ENCODE measurements around the gene TUBA4B.

Gene TUBA4B

DNA sequence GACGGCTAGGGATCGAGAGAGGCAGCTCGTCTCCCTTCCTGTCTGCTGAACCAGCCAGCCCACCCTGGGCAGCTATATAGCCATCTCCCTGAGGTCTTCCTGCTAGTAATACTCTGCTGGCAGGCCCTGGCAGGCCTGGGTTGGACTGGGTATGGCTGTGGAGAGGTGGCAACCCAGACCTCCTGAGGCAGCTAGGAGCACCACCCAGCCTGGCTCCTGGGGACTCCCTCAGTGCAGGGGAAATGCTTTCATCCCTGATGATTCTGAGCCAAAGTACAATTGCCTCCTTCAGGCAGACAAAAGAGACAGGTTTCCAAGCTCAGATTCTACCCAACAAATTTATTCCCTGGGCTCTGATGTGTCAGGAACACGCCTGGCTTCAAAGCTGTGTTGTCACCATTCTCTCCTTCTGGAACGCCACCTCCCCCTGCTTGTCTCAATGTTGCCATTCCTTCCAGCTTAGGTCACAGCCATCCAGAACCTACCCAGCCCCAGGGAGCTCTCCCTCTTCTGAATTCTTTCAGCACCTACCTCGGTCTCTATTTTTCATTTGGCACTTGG is 21.4 kb downstream of the TUBA4B start (continued):
- TF ChIP-seq EGR2 (tag by site-specific recombination; IDR thresholded peaks at IDR 0.05; ENCODE audit: low read depth) (no peak), ZNF585B (tag by site-specific recombination; IDR thresholded peaks at IDR 0.05) (no peak), ZNF629 (tag by site-specific recombination; IDR thresholded peaks at IDR 0.05) (peak; percentile 54), ZNF341 (tag by site-specific recombination; IDR thresholded peaks at IDR 0.05; ENCODE audit: low read depth) (peak; percentile 78), ZNF366 (tag by site-specific recombination; conservative IDR thresholded peaks at IDR 0.05) (0 out of 2 replicates have a peak, but pooled peaks have one; percentile 39), ZNF558 (tag by site-specific recombination; IDR thresholded peaks at IDR 0.05) (no peak), ZNF544 (tag by site-specific recombination; IDR thresholded peaks at IDR 0.05) (no peak)
- TF ChIP-seq, protein P1, sequence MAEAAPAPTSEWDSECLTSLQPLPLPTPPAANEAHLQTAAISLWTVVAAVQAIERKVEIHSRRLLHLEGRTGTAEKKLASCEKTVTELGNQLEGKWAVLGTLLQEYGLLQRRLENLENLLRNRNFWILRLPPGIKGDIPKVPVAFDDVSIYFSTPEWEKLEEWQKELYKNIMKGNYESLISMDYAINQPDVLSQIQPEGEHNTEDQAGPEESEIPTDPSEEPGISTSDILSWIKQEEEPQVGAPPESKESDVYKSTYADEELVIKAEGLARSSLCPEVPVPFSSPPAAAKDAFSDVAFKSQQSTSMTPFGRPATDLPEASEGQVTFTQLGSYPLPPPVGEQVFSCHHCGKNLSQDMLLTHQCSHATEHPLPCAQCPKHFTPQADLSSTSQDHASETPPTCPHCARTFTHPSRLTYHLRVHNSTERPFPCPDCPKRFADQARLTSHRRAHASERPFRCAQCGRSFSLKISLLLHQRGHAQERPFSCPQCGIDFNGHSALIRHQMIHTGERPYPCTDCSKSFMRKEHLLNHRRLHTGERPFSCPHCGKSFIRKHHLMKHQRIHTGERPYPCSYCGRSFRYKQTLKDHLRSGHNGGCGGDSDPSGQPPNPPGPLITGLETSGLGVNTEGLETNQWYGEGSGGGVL (tag by site-specific recombination; IDR thresholded peaks at IDR 0.05) = peak; percentile 66

- CTCF ChIA-PET = interaction anchor here (0.6 to 15.0 kb wide), 42 partner anchors 9 to 1007 kb away, joined by 3 to 297 read pairs (median 4); partner anchors contain the start of genes ANKZF1, ATG9A, DNPEP and GLB1L
- Histone ChIP-seq H3K36me3 (ENCODE audit: control insufficient read depth in 2 of 2, insufficient read depth in 1 of 2, low read length in 2 of 2) (peaks cover 0 to 28% of the 10 kb centered on the region in 2 experiments; a peak in 1 of 3 replicates), H3K4me1 (ENCODE audit: control insufficient read depth, insufficient read depth, low read length) (peaks cover 6% of the 10 kb centered on the region), H3K4me3 (ENCODE audit: low read depth, low read length) (no peak overlapping the region), H3K27ac (ENCODE audit: extremely low read depth, low read depth, low read length) (peak overlapping the region; percentile 45; the same call in 1 of the 2 replicates), H3K9me3 (ENCODE audit: control insufficient read depth, insufficient read depth, low read depth, low read length) (no peaks in the 10 kb centered on the region)
- POLR2A ChIA-PET = interaction anchor here (0.6 to 1.8 kb wide), 16 partner anchors 14 to 102 kb away, joined by 3 to 18 read pairs (median 6); partner anchors contain the start of genes ANKZF1, ATG9A, CNPPD1 and GLB1L
- peak; percentile 25 for TF ChIP-seq SP2 (tag by site-specific recombination; IDR thresholded peaks at IDR 0.05)
- peak; percentile 41; the same call in 1 of the 2 replicates for TF ChIP-seq ZEB2 (tag by site-specific recombination; IDR thresholded peaks at IDR 0.05)
- peak; percentile 63 for TF ChIP-seq ZFHX2 (tag by site-specific recombination; conservative IDR thresholded peaks at IDR 0.05)
- TF ChIP-seq ZNF18 (tag by site-specific recombination; IDR thresholded peaks at IDR 0.05) = no peak
- TF ChIP-seq ZNF2 (tag by site-specific recombination; IDR thresholded peaks at IDR 0.05) = peak; percentile 91
- TF ChIP-seq ZNF501 (tag by site-specific recombination; IDR thresholded peaks at IDR 0.05) = 0 out of 2 replicates have a peak, but pooled peaks have one; percentile 19
- TF ChIP-seq ZNF600 (tag by site-specific recombination; IDR thresholded peaks at IDR 0.05) = peak; percentile 97
- TF ChIP-seq EGR2 (tag by site-specific recombination; IDR thresholded peaks at IDR 0.05; ENCODE audit: low read depth) = peak; percentile 47; the same call in 1 of the 2 replicates
- peak; percentile 49 for TF ChIP-seq ZNF335 (tag by site-specific recombination; conservative IDR thresholded peaks at IDR 0.05)
- no peak for TF ChIP-seq ZNF274 (IDR thresholded peaks at IDR 0.05; ENCODE audit: low read length)
- TF ChIP-seq ZNF274 (tag by site-specific recombination; IDR thresholded peaks at IDR 0.05; ENCODE audit: borderline replicate concordance) = no peak
- TF ChIP-seq, protein P2, sequence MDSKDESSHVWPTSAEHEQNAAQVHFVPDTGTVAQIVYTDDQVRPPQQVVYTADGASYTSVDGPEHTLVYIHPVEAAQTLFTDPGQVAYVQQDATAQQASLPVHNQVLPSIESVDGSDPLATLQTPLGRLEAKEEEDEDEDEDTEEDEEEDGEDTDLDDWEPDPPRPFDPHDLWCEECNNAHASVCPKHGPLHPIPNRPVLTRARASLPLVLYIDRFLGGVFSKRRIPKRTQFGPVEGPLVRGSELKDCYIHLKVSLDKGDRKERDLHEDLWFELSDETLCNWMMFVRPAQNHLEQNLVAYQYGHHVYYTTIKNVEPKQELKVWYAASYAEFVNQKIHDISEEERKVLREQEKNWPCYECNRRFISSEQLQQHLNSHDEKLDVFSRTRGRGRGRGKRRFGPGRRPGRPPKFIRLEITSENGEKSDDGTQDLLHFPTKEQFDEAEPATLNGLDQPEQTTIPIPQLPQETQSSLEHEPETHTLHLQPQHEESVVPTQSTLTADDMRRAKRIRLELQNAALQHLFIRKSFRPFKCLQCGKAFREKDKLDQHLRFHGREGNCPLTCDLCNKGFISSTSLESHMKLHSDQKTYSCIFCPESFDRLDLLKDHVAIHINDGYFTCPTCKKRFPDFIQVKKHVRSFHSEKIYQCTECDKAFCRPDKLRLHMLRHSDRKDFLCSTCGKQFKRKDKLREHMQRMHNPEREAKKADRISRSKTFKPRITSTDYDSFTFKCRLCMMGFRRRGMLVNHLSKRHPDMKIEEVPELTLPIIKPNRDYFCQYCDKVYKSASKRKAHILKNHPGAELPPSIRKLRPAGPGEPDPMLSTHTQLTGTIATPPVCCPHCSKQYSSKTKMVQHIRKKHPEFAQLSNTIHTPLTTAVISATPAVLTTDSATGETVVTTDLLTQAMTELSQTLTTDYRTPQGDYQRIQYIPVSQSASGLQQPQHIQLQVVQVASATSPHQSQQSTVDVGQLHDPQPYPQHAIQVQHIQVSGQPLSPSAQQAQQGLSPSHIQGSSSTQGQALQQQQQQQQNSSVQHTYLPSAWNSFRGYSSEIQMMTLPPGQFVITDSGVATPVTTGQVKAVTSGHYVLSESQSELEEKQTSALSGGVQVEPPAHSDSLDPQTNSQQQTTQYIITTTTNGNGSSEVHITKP (tag by site-specific recombination; IDR thresholded peaks at IDR 0.05) = peak; percentile 40
- TF ChIP-seq ZBTB17 (tag by site-specific recombination; IDR thresholded peaks at IDR 0.05) = peak; percentile 82
- TF ChIP-seq ZNF513 (tag by site-specific recombination; IDR thresholded peaks at IDR 0.05) = no peak
- TF ChIP-seq, protein P3, sequence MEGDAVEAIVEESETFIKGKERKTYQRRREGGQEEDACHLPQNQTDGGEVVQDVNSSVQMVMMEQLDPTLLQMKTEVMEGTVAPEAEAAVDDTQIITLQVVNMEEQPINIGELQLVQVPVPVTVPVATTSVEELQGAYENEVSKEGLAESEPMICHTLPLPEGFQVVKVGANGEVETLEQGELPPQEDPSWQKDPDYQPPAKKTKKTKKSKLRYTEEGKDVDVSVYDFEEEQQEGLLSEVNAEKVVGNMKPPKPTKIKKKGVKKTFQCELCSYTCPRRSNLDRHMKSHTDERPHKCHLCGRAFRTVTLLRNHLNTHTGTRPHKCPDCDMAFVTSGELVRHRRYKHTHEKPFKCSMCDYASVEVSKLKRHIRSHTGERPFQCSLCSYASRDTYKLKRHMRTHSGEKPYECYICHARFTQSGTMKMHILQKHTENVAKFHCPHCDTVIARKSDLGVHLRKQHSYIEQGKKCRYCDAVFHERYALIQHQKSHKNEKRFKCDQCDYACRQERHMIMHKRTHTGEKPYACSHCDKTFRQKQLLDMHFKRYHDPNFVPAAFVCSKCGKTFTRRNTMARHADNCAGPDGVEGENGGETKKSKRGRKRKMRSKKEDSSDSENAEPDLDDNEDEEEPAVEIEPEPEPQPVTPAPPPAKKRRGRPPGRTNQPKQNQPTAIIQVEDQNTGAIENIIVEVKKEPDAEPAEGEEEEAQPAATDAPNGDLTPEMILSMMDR (tag by site-specific recombination; IDR thresholded peaks at IDR 0.05) = peak; percentile 94
- TF ChIP-seq ZNF391 (tag by site-specific recombination; IDR thresholded peaks at IDR 0.05; ENCODE audit: borderline replicate concordance, low read depth) = no peak
- peak; percentile 59; the same call in 1 of the 2 replicates for TF ChIP-seq TRIM28 (IDR thresholded peaks at IDR 0.05; ENCODE audit: borderline replicate concordance, low read length)
Observed at GRCh38 chr2:219277703-219278654, 24.9 kb downstream of the TUBA4B start.

All from HEK293 (cell line).